Panc1 (cell line): ENCODE measurements around the gene KREMEN2. TPM values are rescaled to one million over a fixed set of nuclear protein-coding genes. Genes with fewer than 3 reads are reported as not detected.

Source experiments
- ATAC-seq: fragments of 200-7000 bp; cut with Tn5 transposase; 2 replicates; pipeline ENCODE4 v1.9.1; 2020; ENCODE audit warnings: mild to moderate bottlenecking, moderate library complexity
- BruUV-seq: library from RNA; stranded (reverse); fragments of 400-500 nt; replicated peaks from 2 replicates; lab custom pipeline; 2021; lab: Mats Ljungman, UMichigan
- CTCF ChIA-PET: fragments of 300-600 bp; sonication (Branson Sonifier 250); formaldehyde crosslinking; loops from one replicate; lab custom pipeline; 2022; ENCODE audit warnings: antibody characterized with exemption; lab: Charles Lee
- POLR2A ChIA-PET: fragments of 300-600 bp; sonication (Branson Sonifier 250); formaldehyde crosslinking; loops from one replicate; lab custom pipeline; 2022; ENCODE audit warnings: antibody characterized with exemption; lab: Charles Lee
- DNase-seq: peaks from one replicate; pipeline ENCODE4 v3.0.0-alpha.2; 2010; ENCODE audit warnings: low read depth, low spot score
- H3K27ac ChIP-seq: 2 replicates; pipeline ENCODE4 v1.5.1; 2011; ENCODE audit warnings: mild to moderate bottlenecking, low read length, inconsistent platforms
- H3K27me3 ChIP-seq: fragments of 200-500 bp; sonication (Bioruptor generic); 2 replicates; pipeline ENCODE4 v1.6.0; 2014; ENCODE audit warnings: low read length, inconsistent platforms; ENCODE audit not compliant: control insufficient read depth, insufficient read depth
- H3K36me3 ChIP-seq: fragments of 200-500 bp; sonication (Bioruptor generic); 2 replicates; pipeline ENCODE4 v1.5.1; 2014; ENCODE audit warnings: inconsistent platforms, mild to moderate bottlenecking, low read length, moderate library complexity; ENCODE audit not compliant: control insufficient read depth, insufficient read depth
- H3K4me1 ChIP-seq: 2 replicates; pipeline ENCODE4 v1.5.1; 2011; ENCODE audit warnings: inconsistent platforms, mild to moderate bottlenecking, low read length, moderate library complexity; ENCODE audit not compliant: control insufficient read depth, insufficient read depth
- H3K4me3 ChIP-seq, 2 experiments: 2 replicates each; pipeline ENCODE4 v1.5.1; 2011 to 2012; ENCODE audit warnings: low read depth in 2 of 2, low read length in 2 of 2, mild to moderate bottlenecking in 2 of 2, inconsistent platforms in 1 of 2, moderate library complexity in 1 of 2
- H3K9me3 ChIP-seq: fragments of 200-500 bp; sonication (Bioruptor generic); 2 replicates; pipeline ENCODE4 v1.5.1; 2014; ENCODE audit warnings: low read depth, mild to moderate bottlenecking, inconsistent platforms, low read length, moderate library complexity; ENCODE audit not compliant: control insufficient read depth, insufficient read depth
- CTCF ChIP-seq: fragments of 450-650 bp; IDR thresholded peaks from 2 replicates; pipeline ENCODE4 v1.5.1; 2017; ENCODE audit warnings: mild to moderate bottlenecking
- POLR2AphosphoS5 ChIP-seq: IDR thresholded peaks from 2 replicates; pipeline ENCODE4 v1.6.1; 2012; ENCODE audit warnings: mild to moderate bottlenecking, low read depth, low read length, moderate library complexity
- REST ChIP-seq, 2 experiments: IDR thresholded peaks; 2 replicates each; pipeline ENCODE4 v1.6.1; 2011 to 2012; ENCODE audit warnings: low read depth in 2 of 2, control low read depth in 1 of 2, low read length in 1 of 2, mild to moderate bottlenecking in 1 of 2, moderate library complexity in 1 of 2; ENCODE audit not compliant: insufficient read depth in 1 of 2
- SIN3A ChIP-seq: IDR thresholded peaks from 2 replicates; pipeline ENCODE4 v1.6.1; 2012; ENCODE audit warnings: low read depth, mild to moderate bottlenecking, low read length, moderate library complexity, borderline replicate concordance; ENCODE audit not compliant: insufficient read depth
- TCF7L2 ChIP-seq: IDR thresholded peaks from 2 replicates; pipeline ENCODE4 v1.6.1; 2011; ENCODE audit warnings: mild to moderate bottlenecking, low read depth, low read length, inconsistent platforms
- in situ Hi-C: cut with HindIII; loops from 2 replicates; pipeline ENCODE4 v1.10.0; 2016; ENCODE audit warnings: low sequenced_read_pairs, low pct_unique_long_range_greater_than_20kb
- intact Hi-C: fragments of 100-400 bp; cut with micrococcal nuclease; formaldehyde crosslinking; loops from one replicate; pipeline ENCODE4 v1.10.0; 2022; ENCODE audit not compliant: unreplicated experiment
- total RNA-seq: library from RNA; stranded (reverse); gene quantifications from one replicate; pipeline ENCODE4 v1.2.1, GENCODE V29; 2021; ENCODE audit not compliant: unreplicated experiment

The KREMEN2 gene
- total RNA-seq, 1 experiment from 2014 or later: 10.8 TPM

GRCh38 chr16:2968738-2969544 lies 4.9 kb downstream of the KREMEN2 start, which contains the start of gene PAQR4:
TSS of gene PAQR4 (plus strand) at chr16:2969348. CDS start at chr16:2969675, 327 bp downstream.
- no TSS peak for BruUV-seq
- in situ Hi-C loops: no loop called here

More at GRCh38 chr16:2968738-2969544, 4.9 kb downstream of the KREMEN2 start, which contains the start of gene PAQR4:
- Histone ChIP-seq H3K27me3 (no peaks in the 10 kb centered on the region), H3K9me3 (no peaks in the 10 kb centered on the region), H3K4me1 (peaks cover 44% of the 10 kb centered on the region), H3K36me3 (no peaks in the 10 kb centered on the region), H3K27ac (peak within 1 kb of the TSS; percentile 85), H3K4me3 (peak within 1 kb of the TSS; percentile 69 to 70)
- ATAC-seq (peak; percentile 73), DNase-seq (no peak)
- ChIA-PET POLR2A (no interaction called here), CTCF (interaction anchor here (0.6 kb wide), 2 partner anchors 8 to 319 kb away, joined by 4 to 5 read pairs; no protein-coding TSS in a partner anchor)
- TF ChIP-seq REST (IDR thresholded peaks at IDR 0.05; ENCODE audit: insufficient read depth in 1 of 2, low read depth in 2 of 2, low read length in 1 of 2) (peak; percentile 99 to 100), POLR2AphosphoS5 (no peak; the same call in 1 of the 2 replicates), CTCF (no peak), SIN3A (peak; percentile 87), TCF7L2 (0 out of 2 replicates have a peak, but pooled peaks have one; percentile 38)
- intact Hi-C loops: no loop called here
